ENCODE results near the gene SRRM5. TPM values are rescaled to one million over a fixed set of nuclear protein-coding genes. Genes with fewer than 3 reads are reported as not detected.

SRRM5 gene
- total and polyA plus RNA-seq, 3 donors from 2014 or later = 8.4 to 36.0 (median 21.3) TPM

DNA sequence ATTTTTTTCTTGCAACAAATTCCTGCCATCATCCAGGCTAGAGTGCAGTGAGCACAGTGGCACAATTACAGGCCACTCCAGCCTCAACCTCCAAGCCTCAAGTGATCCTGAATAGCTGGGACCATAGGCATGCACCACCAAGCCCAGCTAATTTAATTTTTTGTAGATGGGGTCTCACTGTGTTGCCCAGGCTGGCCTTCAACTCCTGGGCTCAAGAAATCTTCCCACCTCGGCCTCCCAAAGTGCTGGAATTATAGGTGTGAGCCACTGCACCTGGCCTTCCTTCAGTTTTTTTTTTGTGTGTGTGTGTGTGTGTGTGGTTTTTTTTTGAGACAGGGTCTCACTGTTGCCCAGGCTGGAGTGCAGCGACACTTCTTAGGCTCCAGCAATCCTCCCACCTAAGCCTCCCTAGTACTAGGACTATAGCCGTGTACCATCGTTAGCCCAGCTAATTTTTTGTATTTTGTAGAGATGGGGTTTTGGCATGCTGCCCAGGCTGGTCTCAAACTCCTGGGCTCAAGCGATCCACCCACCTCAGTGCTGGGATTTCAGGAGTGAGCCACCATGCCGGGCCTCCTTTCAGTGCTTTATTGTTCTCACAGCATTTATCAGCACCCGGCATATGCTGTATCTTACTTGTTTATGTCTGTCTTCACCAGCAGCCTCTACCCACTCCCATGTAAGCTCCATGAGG, 5.9 kb upstream of the SRRM5 start:
- 42 to 59% methylated on average over 7 of the region's 7 CpGs for WGBS, 2 donors
- no peak overlapping the region for H3K4me3 ChIP-seq
- H3K27me3 ChIP-seq = no peaks in the 10 kb centered on the region
- intact Hi-C loops (cut with DNase I; ENCODE audit: low total_unique reads) = no loop called here
- H3K36me3 ChIP-seq (ENCODE audit: low read depth, missing control alignments) = no peaks in the 10 kb centered on the region
- TF ChIP-seq POLR2A (IDR thresholded peaks at IDR 0.05) = no peak
- TF ChIP-seq, protein P1, sequence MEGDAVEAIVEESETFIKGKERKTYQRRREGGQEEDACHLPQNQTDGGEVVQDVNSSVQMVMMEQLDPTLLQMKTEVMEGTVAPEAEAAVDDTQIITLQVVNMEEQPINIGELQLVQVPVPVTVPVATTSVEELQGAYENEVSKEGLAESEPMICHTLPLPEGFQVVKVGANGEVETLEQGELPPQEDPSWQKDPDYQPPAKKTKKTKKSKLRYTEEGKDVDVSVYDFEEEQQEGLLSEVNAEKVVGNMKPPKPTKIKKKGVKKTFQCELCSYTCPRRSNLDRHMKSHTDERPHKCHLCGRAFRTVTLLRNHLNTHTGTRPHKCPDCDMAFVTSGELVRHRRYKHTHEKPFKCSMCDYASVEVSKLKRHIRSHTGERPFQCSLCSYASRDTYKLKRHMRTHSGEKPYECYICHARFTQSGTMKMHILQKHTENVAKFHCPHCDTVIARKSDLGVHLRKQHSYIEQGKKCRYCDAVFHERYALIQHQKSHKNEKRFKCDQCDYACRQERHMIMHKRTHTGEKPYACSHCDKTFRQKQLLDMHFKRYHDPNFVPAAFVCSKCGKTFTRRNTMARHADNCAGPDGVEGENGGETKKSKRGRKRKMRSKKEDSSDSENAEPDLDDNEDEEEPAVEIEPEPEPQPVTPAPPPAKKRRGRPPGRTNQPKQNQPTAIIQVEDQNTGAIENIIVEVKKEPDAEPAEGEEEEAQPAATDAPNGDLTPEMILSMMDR (IDR thresholded peaks at IDR 0.05) = no peak
- no peaks in the 10 kb centered on the region for H3K9me3 ChIP-seq
- H3K27ac ChIP-seq = no peak overlapping the region
- DNase-seq = no peak
- no peaks in the 10 kb centered on the region for H3K4me1 ChIP-seq

DNA sequence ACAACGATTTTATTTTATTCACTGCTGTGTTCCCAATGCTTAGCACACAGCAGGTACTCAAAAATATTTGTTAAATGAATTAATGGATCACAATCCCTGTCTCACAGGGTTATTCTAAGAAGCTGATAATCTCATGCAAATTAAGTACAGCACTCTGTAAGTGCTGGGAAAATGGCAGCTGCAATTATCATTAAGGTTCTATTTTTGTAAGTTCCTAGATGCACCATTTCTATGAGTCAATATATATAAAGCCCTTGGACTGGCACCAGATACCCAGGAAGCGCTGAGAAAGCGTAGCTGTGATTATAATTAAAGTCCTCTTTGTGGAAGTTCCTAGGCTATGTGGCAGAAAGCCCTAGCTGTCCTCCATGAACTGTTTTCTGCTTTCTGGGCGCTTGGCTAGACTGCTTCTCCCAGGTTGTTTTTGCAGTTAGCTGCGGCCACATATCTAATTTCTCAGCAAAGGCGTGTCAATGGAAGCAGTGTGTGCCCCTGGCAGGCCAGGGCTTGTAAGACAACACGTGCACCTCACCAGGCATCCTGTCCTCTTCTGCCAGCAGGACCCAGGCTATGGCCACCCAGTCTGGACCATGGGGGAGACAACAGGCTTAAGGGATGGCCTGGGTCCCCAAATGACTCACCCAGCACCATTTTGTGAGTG, 5.2 kb upstream of the SRRM5 start:
- intact Hi-C loops (cut with DNase I; ENCODE audit: low total_unique reads) = no loop called here
- H3K4me1 ChIP-seq = no peaks in the 10 kb centered on the region
- DNase-seq = no peak
- no peak overlapping the region for H3K4me3 ChIP-seq
- no peaks in the 10 kb centered on the region for H3K36me3 ChIP-seq (ENCODE audit: low read depth, missing control alignments)
- no peaks in the 10 kb centered on the region for H3K27me3 ChIP-seq
- 79 to 82% methylated on average over 7 of the region's 7 CpGs for WGBS, 2 donors
- TF ChIP-seq POLR2A (IDR thresholded peaks at IDR 0.05) = no peak
- TF ChIP-seq, protein P1 (IDR thresholded peaks at IDR 0.05) = no peak
- no peaks in the 10 kb centered on the region for H3K9me3 ChIP-seq
- H3K27ac ChIP-seq = no peak overlapping the region

DNA sequence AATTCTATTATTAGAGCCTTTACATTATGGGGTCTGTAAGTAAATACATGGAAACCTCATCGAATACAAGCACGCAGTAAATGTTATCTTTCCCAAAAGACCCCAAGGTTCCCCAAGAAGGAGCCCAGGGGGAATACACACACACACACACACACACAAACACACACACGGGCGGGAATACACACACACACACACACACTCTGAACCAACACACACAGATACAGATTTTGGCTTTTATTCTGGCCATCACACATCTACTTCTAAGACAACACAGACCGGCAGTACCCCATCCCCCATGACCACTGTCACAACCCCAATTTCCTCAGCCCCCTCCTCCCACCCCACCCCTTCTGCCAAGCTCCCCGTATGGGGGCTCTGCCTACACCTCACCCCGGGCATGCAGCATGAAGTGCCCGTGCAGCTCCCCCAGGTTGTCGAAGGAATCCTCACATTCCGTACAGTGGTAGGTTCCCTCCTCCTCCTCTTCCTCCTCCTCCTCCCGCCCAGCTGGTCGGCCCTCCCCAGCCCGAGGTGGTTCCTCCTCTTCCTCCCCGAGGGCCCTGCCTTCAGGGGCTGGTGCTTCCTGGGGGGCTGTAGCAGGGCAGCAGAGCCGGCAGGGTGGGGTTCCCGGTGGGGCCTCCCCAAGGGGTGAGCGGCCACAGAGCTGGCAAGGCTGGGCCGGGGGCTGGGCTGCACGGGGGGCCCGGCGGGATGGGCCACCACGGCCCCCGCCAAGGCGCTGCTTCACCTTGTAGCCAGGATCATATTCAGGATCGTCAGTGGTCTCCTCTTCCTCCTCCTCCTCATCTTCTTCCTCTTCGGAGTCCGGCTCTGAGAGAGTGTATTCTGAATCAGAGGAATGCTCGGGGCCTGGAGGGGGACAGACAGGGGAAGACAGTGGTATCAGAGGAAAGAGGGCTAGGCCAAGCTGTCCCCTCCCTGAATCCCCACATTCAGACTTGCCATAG, 4.4 kb upstream of the SRRM5 start:
- Histone ChIP-seq H3K27ac (no peak overlapping the region), H3K27me3 (no peaks in the 10 kb centered on the region), H3K4me1 (no peaks in the 10 kb centered on the region), H3K4me3 (no peak overlapping the region), H3K9me3 (no peaks in the 10 kb centered on the region), H3K36me3 (ENCODE audit: low read depth, missing control alignments) (no peaks in the 10 kb centered on the region)
- TF ChIP-seq, protein P1 (IDR thresholded peaks at IDR 0.05) = no peak
- DNase-seq = no peak
- 69 to 73% methylated on average over 26 to 28 of the region's 28 CpGs for WGBS, 2 donors
- intact Hi-C loops (cut with DNase I; ENCODE audit: low total_unique reads) = no loop called here

DNA sequence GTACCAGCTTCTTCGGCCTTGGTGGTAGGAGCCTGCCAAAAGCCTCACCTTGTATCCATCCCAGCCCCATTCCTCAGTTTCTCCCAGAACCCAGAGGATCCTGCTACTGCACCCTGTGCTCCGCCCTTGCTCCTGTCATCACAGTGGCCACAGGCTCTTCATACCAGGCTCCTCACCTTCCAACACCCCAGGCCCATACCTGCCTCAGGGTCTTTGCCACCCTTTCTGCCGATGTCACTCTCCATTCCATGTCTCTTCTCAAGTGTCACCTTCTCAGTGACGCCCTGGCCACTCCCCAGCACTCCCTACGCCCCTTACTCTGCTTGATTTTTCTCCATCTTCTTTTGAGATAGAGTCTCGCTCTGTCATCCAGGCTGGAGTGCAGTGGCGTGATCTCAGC, 2.0 kb upstream of the SRRM5 start:
- H3K4me3 ChIP-seq = no peak overlapping the region
- no peaks in the 10 kb centered on the region for H3K9me3 ChIP-seq
- no peaks in the 10 kb centered on the region for H3K27me3 ChIP-seq
- 83 to 87% methylated on average over 7 of the region's 7 CpGs for WGBS, 2 donors
- H3K4me1 ChIP-seq = no peaks in the 10 kb centered on the region
- no peak overlapping the region for H3K27ac ChIP-seq
- no peaks in the 10 kb centered on the region for H3K36me3 ChIP-seq (ENCODE audit: low read depth, missing control alignments)
- intact Hi-C loops (cut with DNase I; ENCODE audit: low total_unique reads) = no loop called here
- no peak for DNase-seq
- TF ChIP-seq POLR2A (IDR thresholded peaks at IDR 0.05) = no peak
- TF ChIP-seq, protein P1 (IDR thresholded peaks at IDR 0.05) = no peak
